Activated CD4-positive, CD25-positive, alpha-beta regulatory T cell (primary cell): Measurements from ENCODE around the gene IDH3A.

Experiments
- DNase-seq, 4 experiments: peaks; one replicate each; lab custom pipeline; 2025; lab: John Stamatoyannopoulos, UW

IDH3A gene

GRCh38 chr15:78216276-78217104, 67.3 kb downstream of the IDH3A start:
- no peak for DNase-seq

GRCh38 chr15:78220713-78221112, 71.6 kb downstream of the IDH3A start:
- no peak for DNase-seq
